OCI-LY1 (cell line): ENCODE measurements around the gene MCRS1.

Experiments used
- CTCF ChIP-seq: fragments of 200-600 bp; sonication (generic), shearing (Covaris generic); IDR thresholded peaks from 2 replicates; pipeline ENCODE4 v1.5.1; 2017; ENCODE audit warnings: mild to moderate bottlenecking, antibody characterized with exemption, low read length, moderate library complexity, mixed read lengths
- EZH2 ChIP-seq: fragments of 200-600 bp; sonication (generic), shearing (Covaris generic); IDR thresholded peaks from 2 replicates; pipeline ENCODE4 v1.8.0; 2017; ENCODE audit warnings: borderline replicate concordance, mixed run types, mild to moderate bottlenecking, antibody characterized with exemption, low read length, moderate library complexity, mixed read lengths

- TF ChIP-seq CTCF (no peak), EZH2 (no peak)
These were observed 41.3 kb upstream of the MCRS1 start for GRCh38 chr12:49609059-49609874.
